ENCODE measurements around the gene AP2B1.

GRCh38 chr17:35716173-35716572 is 129.1 kb downstream of the AP2B1 start:
- TF ChIP-seq, protein P1, sequence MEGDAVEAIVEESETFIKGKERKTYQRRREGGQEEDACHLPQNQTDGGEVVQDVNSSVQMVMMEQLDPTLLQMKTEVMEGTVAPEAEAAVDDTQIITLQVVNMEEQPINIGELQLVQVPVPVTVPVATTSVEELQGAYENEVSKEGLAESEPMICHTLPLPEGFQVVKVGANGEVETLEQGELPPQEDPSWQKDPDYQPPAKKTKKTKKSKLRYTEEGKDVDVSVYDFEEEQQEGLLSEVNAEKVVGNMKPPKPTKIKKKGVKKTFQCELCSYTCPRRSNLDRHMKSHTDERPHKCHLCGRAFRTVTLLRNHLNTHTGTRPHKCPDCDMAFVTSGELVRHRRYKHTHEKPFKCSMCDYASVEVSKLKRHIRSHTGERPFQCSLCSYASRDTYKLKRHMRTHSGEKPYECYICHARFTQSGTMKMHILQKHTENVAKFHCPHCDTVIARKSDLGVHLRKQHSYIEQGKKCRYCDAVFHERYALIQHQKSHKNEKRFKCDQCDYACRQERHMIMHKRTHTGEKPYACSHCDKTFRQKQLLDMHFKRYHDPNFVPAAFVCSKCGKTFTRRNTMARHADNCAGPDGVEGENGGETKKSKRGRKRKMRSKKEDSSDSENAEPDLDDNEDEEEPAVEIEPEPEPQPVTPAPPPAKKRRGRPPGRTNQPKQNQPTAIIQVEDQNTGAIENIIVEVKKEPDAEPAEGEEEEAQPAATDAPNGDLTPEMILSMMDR (IDR thresholded peaks at IDR 0.05) = no peak
- no peak for TF ChIP-seq POLR2A (IDR thresholded peaks at IDR 0.05)
- no peak for TF ChIP-seq EP300 (IDR thresholded peaks at IDR 0.05)
- TF ChIP-seq POLR2AphosphoS5 (IDR thresholded peaks at IDR 0.05) = no peak

Data from sigmoid colon (tissue), 4 donors.